ENCODE data around the gene HPS4.

GRCh38 chr22:26484360-26484706 is 750 bp upstream of the HPS4 start:
- TF ChIP-seq CTCF (IDR thresholded peaks at IDR 0.05), result no peak
- no peak for TF ChIP-seq POLR2AphosphoS5 (IDR thresholded peaks at IDR 0.05; ENCODE audit: insufficient read depth in 1 of 2, low read depth in 1 of 2)
- no peak for TF ChIP-seq POLR2A (IDR thresholded peaks at IDR 0.05)
